A549 (cell line): ENCODE results near the gene MED16. TPM values are rescaled to one million over a fixed set of nuclear protein-coding genes. Genes with fewer than 3 reads are reported as not detected.

Experiments used
- ATAC-seq, 2 experiments: fragments of 200-7000 bp in 1 of 2; fragments of >200 bp in 1 of 2; cut with Nextera tagmentation in 1 of 2; cut with Tn5 transposase in 1 of 2; 3 replicates each; pipeline versions ENCODE4 v1.8.0 to v1.9.1; 2018 to 2020; ENCODE audit warnings: mild to moderate bottlenecking in 1 of 2, moderate library complexity in 1 of 2
- CTCF ChIA-PET: fragments of 300-600 bp; sonication (Branson Sonifier 250); formaldehyde crosslinking; extraction: SDS; loops from one replicate; lab custom pipeline; 2021; ENCODE audit warnings: antibody characterized with exemption, inconsistent platforms; lab: Yijun Ruan, JAX
- POLR2A ChIA-PET: fragments of 350-600 bp; formaldehyde crosslinking; extraction: SDS; loops from one replicate; lab custom pipeline; 2021; ENCODE audit warnings: antibody characterized with exemption, inconsistent platforms; lab: Yijun Ruan, JAX
- DNase-seq, 2 experiments: peaks; one replicate each; pipeline versions ENCODE4 v3.0.0 to v3.0.0-alpha.2; 2011 to 2016; ENCODE audit warnings: low read depth in 1 of 2, low spot score in 1 of 2
- FAIRE-seq: peaks from 2 replicates; lab custom pipeline; 2011; peaks lifted over from hg19 to GRCh38; lab: Jason Lieb, UNC
- H3K27ac ChIP-seq, 2 experiments: fragments of >200 bp; sonication (Bioruptor Twin); formaldehyde crosslinking; 3 replicates each; pipeline ENCODE4 v1.5.1; 2016 to 2017
- H3K4me1 ChIP-seq: fragments of >200 bp; sonication (Bioruptor Twin); formaldehyde crosslinking; 3 replicates; pipeline ENCODE4 v1.6.1; 2016
- H3K4me2 ChIP-seq: fragments of >200 bp; sonication (Bioruptor Twin); formaldehyde crosslinking; 3 replicates; pipeline ENCODE4 v1.6.1; 2016
- H3K4me3 ChIP-seq: fragments of >200 bp; sonication (Bioruptor Twin); formaldehyde crosslinking; 3 replicates; pipeline ENCODE4 v1.5.1; 2016
- H3K9me3 ChIP-seq: fragments of >200 bp; sonication (Bioruptor Twin); formaldehyde crosslinking; 3 replicates; pipeline ENCODE4 v1.6.1; 2016
- BHLHE40 ChIP-seq: IDR thresholded peaks from 2 replicates; pipeline ENCODE4 v1.6.1; 2012; ENCODE audit warnings: low read depth, low read length, inconsistent platforms
- CEBPB ChIP-seq, 2 experiments: fragments of >200 bp in 1 of 2; sonication (Bioruptor Twin) in 1 of 2; formaldehyde crosslinking in 1 of 2; IDR thresholded peaks; 2 replicates each; pipeline ENCODE4 v1.6.1; 2012 to 2016
- EHMT2 ChIP-seq: fragments of 200-600 bp; sonication (generic); IDR thresholded peaks from 2 replicates; pipeline ENCODE4 v1.6.1; 2016; ENCODE audit warnings: antibody characterized with exemption, low read depth, mild to moderate bottlenecking, moderate library complexity
- HEYL ChIP-seq: fragments of 250-450 bp; sonication (Bioruptor Pico); IDR thresholded peaks from 2 replicates; pipeline ENCODE4 v1.8.0; 2021; ENCODE audit warnings: mild to moderate bottlenecking, moderate library complexity
- HOXA7 ChIP-seq: fragments of 250-450 bp; sonication (Bioruptor Pico); IDR thresholded peaks from 2 replicates; pipeline ENCODE4 v1.5.0; 2020; ENCODE audit warnings: mild to moderate bottlenecking, moderate library complexity
- HOXB13 ChIP-seq: fragments of 250-450 bp; sonication (Bioruptor Pico); IDR thresholded peaks from 2 replicates; pipeline ENCODE4 v1.5.0; 2020; ENCODE audit warnings: low read depth, mild to moderate bottlenecking, moderate library complexity
- HOXB5 ChIP-seq: fragments of 250-450 bp; sonication (Bioruptor Pico); IDR thresholded peaks from 2 replicates; pipeline ENCODE4 v1.5.0; 2020; ENCODE audit warnings: mild to moderate bottlenecking, moderate library complexity
- JUN ChIP-seq, 2 experiments: fragments of >200 bp; sonication (Bioruptor Twin); formaldehyde crosslinking; IDR thresholded peaks; 2 replicates in 1 of 2; 3 replicates in 1 of 2; pipeline ENCODE4 v1.6.1; 2016 to 2017
- JUNB ChIP-seq: fragments of >200 bp; sonication (Bioruptor Twin); formaldehyde crosslinking; IDR thresholded peaks from 2 replicates; pipeline ENCODE4 v1.6.1; 2016
- KDM1A ChIP-seq: fragments of 200-600 bp; sonication (generic); IDR thresholded peaks from 2 replicates; pipeline ENCODE4 v1.6.1; 2016; ENCODE audit warnings: low read depth, mild to moderate bottlenecking
- MAFK ChIP-seq: fragments of 450-650 bp; IDR thresholded peaks from 2 replicates; pipeline ENCODE4 v1.6.1; 2014; ENCODE audit not compliant: partially characterized antibody
- MAZ ChIP-seq: fragments of 150-350 bp; IDR thresholded peaks from 2 replicates; pipeline ENCODE4 v1.6.1; 2014; ENCODE audit warnings: antibody characterized with exemption, low read depth, low read length, borderline replicate concordance
- MYC ChIP-seq: IDR thresholded peaks from 2 replicates; pipeline ENCODE4 v1.6.1; 2012; ENCODE audit warnings: mild to moderate bottlenecking, inconsistent platforms, low read length, improper control_type of control experiment, borderline replicate concordance
- NR3C1 ChIP-seq: fragments of >200 bp; sonication (Bioruptor Twin); formaldehyde crosslinking; IDR thresholded peaks from 3 replicates; pipeline ENCODE4 v1.6.1; 2017
- PHF8 ChIP-seq: fragments of 200-600 bp; sonication (generic); IDR thresholded peaks from 2 replicates; pipeline ENCODE4 v1.6.1; 2016; ENCODE audit warnings: low read depth, mild to moderate bottlenecking, antibody characterized with exemption, moderate library complexity, borderline replicate concordance
- RARB ChIP-seq: fragments of 250-450 bp; sonication (Bioruptor Pico); IDR thresholded peaks from 2 replicates; pipeline ENCODE4 v1.8.0; 2021; ENCODE audit warnings: mild to moderate bottlenecking, moderate library complexity
- RFX5 ChIP-seq: fragments of 450-650 bp; IDR thresholded peaks from 2 replicates; pipeline ENCODE4 v1.7.1; 2014; ENCODE audit warnings: antibody characterized with exemption, mild to moderate bottlenecking, moderate library complexity
- TP53 ChIP-seq: fragments of 250-450 bp; sonication (Bioruptor Pico); IDR thresholded peaks from 2 replicates; pipeline ENCODE4 v1.5.0; 2021; ENCODE audit warnings: mild to moderate bottlenecking, moderate library complexity
- ZC3H11A ChIP-seq: fragments of 450-650 bp; IDR thresholded peaks from 2 replicates; pipeline ENCODE4 v1.6.1; 2014; ENCODE audit warnings: antibody characterized with exemption, mild to moderate bottlenecking
- ZFP36 ChIP-seq: fragments of 450-650 bp; IDR thresholded peaks from 2 replicates; pipeline ENCODE4 v1.6.1; 2014; ENCODE audit warnings: borderline replicate concordance; ENCODE audit not compliant: partially characterized antibody
- WGBS: methylation state at CpG from one replicate; pipeline ENCODE4 v1.1.6; 2017; ENCODE audit errors: missing lambda C conversion rate; 5-methylcytosine and 5-hydroxymethylcytosine counted together
- polyA plus RNA-seq, 4 experiments: library from polyadenylated mRNA; depleted of rRNA in 3 of 4; stranded (reverse); fragments of >200 nt; fragmentation: RNase III in 1 of 4; extraction: RNeasy Plus Mini Kit Qiagen cat#74134 plus additional on column Dnase treatment in 1 of 4; gene quantifications; 2 replicates in 3 of 4; 3 replicates in 1 of 4; pipeline ENCODE4 v1.2.3, GENCODE V29; 2011 to 2017
- TF ChIP-seq, protein P1 (sequence below): fragments of 200-600 bp; sonication (generic); IDR thresholded peaks from 2 replicates; pipeline ENCODE4 v1.6.1; 2016; ENCODE audit warnings: antibody characterized with exemption, mild to moderate bottlenecking, moderate library complexity

The MED16 gene
- polyA plus RNA-seq, 2 of the 4 experiments (the other 2 are of a cell fraction), result 8.0 to 12.7 TPM

- ChIA-PET POLR2A (no interaction called here), CTCF (no interaction called here)
- H3K4me1 ChIP-seq, result peaks cover 12% of the 10 kb centered on the region
These were observed 39.9 kb downstream of the MED16 start for GRCh38 chr19:853014-853585.

GRCh38 chr19:852136-853013, 40.6 kb downstream of the MED16 start, which contains the start of gene ELANE:
Gene ELANE, plus strand, starts transcription at chr19:852303. Its CDS starts 26 bp downstream, at chr19:852329.
- TF ChIP-seq RARB (CRISPR knock-in tag) (no peak), NR3C1 (no peak), CEBPB (IDR thresholded peaks at IDR 0.05) (no peak), HOXB13 (CRISPR knock-in tag) (no peak), ZC3H11A (no peak), HEYL (no peak), MAFK (no peak), MAZ (no peak), HOXA7 (CRISPR knock-in tag) (no peak), EHMT2 (no peak), ZFP36 (no peak), JUNB (no peak), HOXB5 (no peak), RFX5 (no peak), TP53 (CRISPR knock-in tag) (no peak)
- TF ChIP-seq, protein P1, sequence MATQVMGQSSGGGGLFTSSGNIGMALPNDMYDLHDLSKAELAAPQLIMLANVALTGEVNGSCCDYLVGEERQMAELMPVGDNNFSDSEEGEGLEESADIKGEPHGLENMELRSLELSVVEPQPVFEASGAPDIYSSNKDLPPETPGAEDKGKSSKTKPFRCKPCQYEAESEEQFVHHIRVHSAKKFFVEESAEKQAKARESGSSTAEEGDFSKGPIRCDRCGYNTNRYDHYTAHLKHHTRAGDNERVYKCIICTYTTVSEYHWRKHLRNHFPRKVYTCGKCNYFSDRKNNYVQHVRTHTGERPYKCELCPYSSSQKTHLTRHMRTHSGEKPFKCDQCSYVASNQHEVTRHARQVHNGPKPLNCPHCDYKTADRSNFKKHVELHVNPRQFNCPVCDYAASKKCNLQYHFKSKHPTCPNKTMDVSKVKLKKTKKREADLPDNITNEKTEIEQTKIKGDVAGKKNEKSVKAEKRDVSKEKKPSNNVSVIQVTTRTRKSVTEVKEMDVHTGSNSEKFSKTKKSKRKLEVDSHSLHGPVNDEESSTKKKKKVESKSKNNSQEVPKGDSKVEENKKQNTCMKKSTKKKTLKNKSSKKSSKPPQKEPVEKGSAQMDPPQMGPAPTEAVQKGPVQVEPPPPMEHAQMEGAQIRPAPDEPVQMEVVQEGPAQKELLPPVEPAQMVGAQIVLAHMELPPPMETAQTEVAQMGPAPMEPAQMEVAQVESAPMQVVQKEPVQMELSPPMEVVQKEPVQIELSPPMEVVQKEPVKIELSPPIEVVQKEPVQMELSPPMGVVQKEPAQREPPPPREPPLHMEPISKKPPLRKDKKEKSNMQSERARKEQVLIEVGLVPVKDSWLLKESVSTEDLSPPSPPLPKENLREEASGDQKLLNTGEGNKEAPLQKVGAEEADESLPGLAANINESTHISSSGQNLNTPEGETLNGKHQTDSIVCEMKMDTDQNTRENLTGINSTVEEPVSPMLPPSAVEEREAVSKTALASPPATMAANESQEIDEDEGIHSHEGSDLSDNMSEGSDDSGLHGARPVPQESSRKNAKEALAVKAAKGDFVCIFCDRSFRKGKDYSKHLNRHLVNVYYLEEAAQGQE, result no peak
- TF ChIP-seq, all 56 proteins: peak for 0
- H3K4me3 ChIP-seq, result no peak within 1 kb of the TSS
- H3K4me1 ChIP-seq, result peaks cover 12% of the 10 kb centered on the region
- ChIA-PET POLR2A (interaction anchor here (0.6 kb wide), 1 partner anchor 67 kb away, joined by 4 read pairs; no protein-coding TSS in a partner anchor), CTCF (no interaction called here)
- 90% methylated on average over 13 of the region's 55 CpGs for WGBS
- peak within 1 kb of the TSS; percentile 87 for H3K4me2 ChIP-seq
- no peak for DNase-seq
- no peaks in the 10 kb centered on the region for H3K9me3 ChIP-seq
- ATAC-seq, result no peak
- FAIRE-seq, result no peak
- H3K27ac ChIP-seq, result peak within 1 kb of the TSS; percentile 89

More at GRCh38 chr19:853014-853585, 39.9 kb downstream of the MED16 start:
- FAIRE-seq, result no peak
- Histone ChIP-seq H3K4me2 (no peak overlapping the region), H3K27ac (0 out of 6 replicates have a peak overlapping the region, but pooled peaks of 1 of the 2 experiments have one; percentile 89), H3K4me3 (no peak overlapping the region), H3K9me3 (no peaks in the 10 kb centered on the region)
- ATAC-seq, result no peak
- no peak for TF ChIP-seq JUN (IDR thresholded peaks at IDR 0.05)
- no peak for TF ChIP-seq EHMT2
- TF ChIP-seq PHF8, result no peak
- TF ChIP-seq NR3C1, result no peak
- TF ChIP-seq BHLHE40, result no peak
- TF ChIP-seq MYC, result no peak
- TF ChIP-seq KDM1A, result no peak
- DNase-seq, result no peak
- WGBS, result 98% methylated on average over 8 of the region's 67 CpGs
